ENCODE measurements around the gene RNF14.

Gene RNF14

DNA sequence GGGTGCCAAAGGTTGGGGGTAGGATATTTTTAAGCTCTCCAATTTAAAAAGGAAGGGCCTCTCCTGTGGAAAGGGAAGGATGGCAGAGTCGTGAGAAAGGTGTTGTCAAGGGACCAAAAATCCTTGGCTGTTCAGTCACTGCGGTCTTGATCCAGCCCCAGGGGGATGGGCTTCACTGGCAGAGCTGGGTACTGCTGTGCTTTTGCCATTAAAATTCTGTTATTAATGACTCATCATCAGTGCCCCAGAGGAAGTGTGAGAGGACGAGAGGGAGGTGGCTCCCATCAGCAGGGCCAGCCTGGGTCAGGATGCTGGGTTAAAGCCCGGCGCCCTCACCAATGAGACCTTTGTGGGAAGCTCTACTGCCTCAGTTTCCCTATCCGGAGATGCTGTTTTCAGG lies 27.6 kb upstream of the RNF14 start:
- TF ChIP-seq, protein P1, sequence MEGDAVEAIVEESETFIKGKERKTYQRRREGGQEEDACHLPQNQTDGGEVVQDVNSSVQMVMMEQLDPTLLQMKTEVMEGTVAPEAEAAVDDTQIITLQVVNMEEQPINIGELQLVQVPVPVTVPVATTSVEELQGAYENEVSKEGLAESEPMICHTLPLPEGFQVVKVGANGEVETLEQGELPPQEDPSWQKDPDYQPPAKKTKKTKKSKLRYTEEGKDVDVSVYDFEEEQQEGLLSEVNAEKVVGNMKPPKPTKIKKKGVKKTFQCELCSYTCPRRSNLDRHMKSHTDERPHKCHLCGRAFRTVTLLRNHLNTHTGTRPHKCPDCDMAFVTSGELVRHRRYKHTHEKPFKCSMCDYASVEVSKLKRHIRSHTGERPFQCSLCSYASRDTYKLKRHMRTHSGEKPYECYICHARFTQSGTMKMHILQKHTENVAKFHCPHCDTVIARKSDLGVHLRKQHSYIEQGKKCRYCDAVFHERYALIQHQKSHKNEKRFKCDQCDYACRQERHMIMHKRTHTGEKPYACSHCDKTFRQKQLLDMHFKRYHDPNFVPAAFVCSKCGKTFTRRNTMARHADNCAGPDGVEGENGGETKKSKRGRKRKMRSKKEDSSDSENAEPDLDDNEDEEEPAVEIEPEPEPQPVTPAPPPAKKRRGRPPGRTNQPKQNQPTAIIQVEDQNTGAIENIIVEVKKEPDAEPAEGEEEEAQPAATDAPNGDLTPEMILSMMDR (IDR thresholded peaks at IDR 0.05; ENCODE audit: poor library complexity, severe bottlenecking), result no peak
- no peak for DNase-seq (ENCODE audit: low spot score)
- H3K27ac ChIP-seq (ENCODE audit: poor library complexity, severe bottlenecking), result no peak overlapping the region
- ATAC-seq (ENCODE audit: low read depth), result peak; percentile 54
- H3K4me1 ChIP-seq (ENCODE audit: insufficient read depth, poor library complexity, severe bottlenecking), result peaks cover 5% of the 10 kb centered on the region
- peaks cover 24% of the 10 kb centered on the region for H3K36me3 ChIP-seq (ENCODE audit: low read depth)
- no peak overlapping the region for H3K4me3 ChIP-seq (ENCODE audit: severe bottlenecking)
- no peaks in the 10 kb centered on the region for H3K9me3 ChIP-seq (ENCODE audit: severe bottlenecking)
- H3K27me3 ChIP-seq (ENCODE audit: insufficient read depth, poor library complexity, severe bottlenecking), result no peaks in the 10 kb centered on the region

DNA sequence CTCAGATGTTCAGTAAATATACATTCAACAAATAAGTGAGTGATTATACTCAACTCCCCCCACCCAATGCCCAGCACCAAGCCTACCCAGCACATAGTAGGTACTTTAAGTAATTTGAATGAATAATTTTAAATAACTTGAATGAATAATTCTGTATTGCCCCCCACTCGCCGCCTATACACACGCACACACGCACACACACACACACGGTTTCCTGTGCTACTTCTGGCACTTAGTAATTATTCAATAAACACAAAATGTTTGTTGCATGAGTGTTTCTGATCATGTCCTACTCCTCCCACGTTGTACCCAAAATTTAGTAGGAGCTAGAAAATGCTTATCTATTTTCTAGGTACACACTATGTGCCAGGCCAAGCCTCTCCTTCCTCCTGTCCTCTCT lies 27.1 kb upstream of the RNF14 start:
- DNase-seq (ENCODE audit: low spot score) (no peak), ATAC-seq (ENCODE audit: low read depth) (no peak)
- TF ChIP-seq, protein P1 (IDR thresholded peaks at IDR 0.05; ENCODE audit: poor library complexity, severe bottlenecking), result no peak
- Histone ChIP-seq H3K27ac (ENCODE audit: poor library complexity, severe bottlenecking) (no peak overlapping the region), H3K27me3 (ENCODE audit: insufficient read depth, poor library complexity, severe bottlenecking) (no peaks in the 10 kb centered on the region), H3K9me3 (ENCODE audit: severe bottlenecking) (no peaks in the 10 kb centered on the region), H3K4me1 (ENCODE audit: insufficient read depth, poor library complexity, severe bottlenecking) (peaks cover 5% of the 10 kb centered on the region), H3K36me3 (ENCODE audit: low read depth) (peaks cover 19% of the 10 kb centered on the region), H3K4me3 (ENCODE audit: severe bottlenecking) (no peak overlapping the region)

DNA sequence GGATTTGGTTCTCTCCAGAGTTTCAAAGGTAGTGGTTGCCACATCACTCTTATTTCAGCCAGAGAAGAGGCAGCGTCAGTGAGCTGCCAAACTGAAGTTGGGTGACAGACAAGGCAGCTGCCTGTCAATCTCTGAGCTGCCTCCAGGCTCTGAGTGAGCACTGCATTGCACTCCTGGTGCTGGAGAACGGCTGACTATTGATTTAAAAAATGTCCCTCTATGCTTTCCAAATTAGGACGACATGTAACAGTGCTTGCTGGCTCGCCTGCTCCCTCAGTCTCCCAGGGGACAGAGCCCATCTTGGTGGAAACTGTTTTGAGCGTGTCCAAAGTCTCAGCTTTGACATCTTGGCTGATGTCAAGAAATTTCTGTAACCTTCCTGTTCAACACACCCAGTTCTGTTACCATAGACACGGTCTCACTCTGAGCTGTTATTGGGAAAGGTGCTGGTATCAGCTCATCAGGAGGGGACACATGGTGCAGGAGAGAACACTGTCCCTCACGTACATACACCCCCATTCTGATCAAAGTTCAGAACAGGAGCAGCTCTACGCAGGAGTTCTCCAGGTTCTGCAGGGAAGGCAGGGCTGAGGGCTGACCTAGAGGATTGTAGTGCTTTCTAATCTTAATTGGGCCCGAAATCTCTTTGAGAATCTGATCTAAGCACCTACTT lies 26.6 kb upstream of the RNF14 start:
- TF ChIP-seq, protein P1 (IDR thresholded peaks at IDR 0.05; ENCODE audit: poor library complexity, severe bottlenecking), result no peak
- peaks cover 5% of the 10 kb centered on the region for H3K4me1 ChIP-seq (ENCODE audit: insufficient read depth, poor library complexity, severe bottlenecking)
- ATAC-seq (ENCODE audit: low read depth) (no peak), DNase-seq (ENCODE audit: low spot score) (no peak)
- no peak overlapping the region for H3K27ac ChIP-seq (ENCODE audit: poor library complexity, severe bottlenecking)
- peaks cover 13% of the 10 kb centered on the region for H3K36me3 ChIP-seq (ENCODE audit: low read depth)
- H3K4me3 ChIP-seq (ENCODE audit: severe bottlenecking), result no peak overlapping the region
- H3K27me3 ChIP-seq (ENCODE audit: insufficient read depth, poor library complexity, severe bottlenecking), result no peaks in the 10 kb centered on the region
- no peaks in the 10 kb centered on the region for H3K9me3 ChIP-seq (ENCODE audit: severe bottlenecking)

DNA sequence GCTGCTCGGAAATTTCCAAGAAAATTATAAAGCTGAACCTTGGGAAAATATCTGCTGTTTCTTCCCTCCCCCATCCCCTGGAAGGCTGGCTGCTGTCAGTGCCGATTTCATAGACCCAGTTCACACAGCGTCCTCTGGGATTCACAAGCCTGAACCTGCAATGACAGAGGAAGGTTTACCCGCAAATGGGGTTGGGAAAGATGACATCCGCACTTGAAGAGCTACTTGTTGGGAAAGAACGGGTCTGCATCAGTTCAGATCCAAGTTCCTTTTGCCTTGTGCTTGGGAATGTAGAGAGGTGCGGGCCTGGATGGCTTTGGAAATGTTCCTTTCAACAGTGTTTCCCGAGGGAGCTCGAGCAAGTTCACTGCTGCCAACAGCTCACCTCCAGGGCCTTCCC lies 24.8 kb upstream of the RNF14 start:
- Histone ChIP-seq H3K4me1 (ENCODE audit: insufficient read depth, poor library complexity, severe bottlenecking) (peaks cover 5% of the 10 kb centered on the region), H3K9me3 (ENCODE audit: severe bottlenecking) (no peaks in the 10 kb centered on the region), H3K4me3 (ENCODE audit: severe bottlenecking) (no peak overlapping the region), H3K27me3 (ENCODE audit: insufficient read depth, poor library complexity, severe bottlenecking) (no peaks in the 10 kb centered on the region), H3K36me3 (ENCODE audit: low read depth) (peaks cover 2% of the 10 kb centered on the region), H3K27ac (ENCODE audit: poor library complexity, severe bottlenecking) (no peak overlapping the region)
- DNase-seq (ENCODE audit: low spot score), result no peak
- TF ChIP-seq, protein P1 (IDR thresholded peaks at IDR 0.05; ENCODE audit: poor library complexity, severe bottlenecking), result no peak
- ATAC-seq (ENCODE audit: low read depth), result no peak

DNA sequence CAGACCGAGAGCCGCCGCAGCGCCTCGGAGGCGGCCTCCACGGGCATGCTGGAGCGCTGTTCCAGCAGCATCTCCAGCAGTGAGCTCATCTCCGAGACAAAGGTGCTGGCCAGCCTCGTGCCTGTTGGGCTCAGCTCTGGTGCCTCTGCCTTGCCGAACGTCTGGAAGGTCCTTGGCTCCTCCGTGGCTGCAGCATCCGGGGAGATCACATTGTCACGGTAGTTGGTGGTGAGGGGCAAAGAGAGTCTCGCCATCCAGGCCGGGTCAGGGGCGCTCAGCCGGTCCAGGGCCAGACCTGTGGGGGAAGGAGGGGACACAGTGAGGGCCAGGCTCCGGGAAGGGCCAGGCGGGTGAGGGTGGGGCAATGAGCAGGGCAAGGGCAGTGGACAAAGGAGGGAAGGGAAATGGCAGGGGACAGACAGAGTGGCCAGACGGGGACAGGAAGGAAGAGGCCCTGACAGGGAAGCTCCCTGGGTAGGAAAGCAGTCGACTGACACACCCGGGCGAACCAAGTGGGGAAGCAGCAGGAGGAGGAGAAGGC lies 23.3 kb upstream of the RNF14 start:
- H3K4me1 ChIP-seq (ENCODE audit: insufficient read depth, poor library complexity, severe bottlenecking), result peaks cover 5% of the 10 kb centered on the region

More for the DNA sequence above, 23.3 kb upstream of the RNF14 start:
- Histone ChIP-seq H3K36me3 (ENCODE audit: low read depth) (no peaks in the 10 kb centered on the region), H3K4me3 (ENCODE audit: severe bottlenecking) (no peak overlapping the region), H3K27me3 (ENCODE audit: insufficient read depth, poor library complexity, severe bottlenecking) (no peaks in the 10 kb centered on the region), H3K9me3 (ENCODE audit: severe bottlenecking) (no peaks in the 10 kb centered on the region), H3K27ac (ENCODE audit: poor library complexity, severe bottlenecking) (no peak overlapping the region)
- DNase-seq (ENCODE audit: low spot score) (no peak), ATAC-seq (ENCODE audit: low read depth) (no peak)
- TF ChIP-seq, protein P1 (IDR thresholded peaks at IDR 0.05; ENCODE audit: poor library complexity, severe bottlenecking), result no peak

All from RWPE2 (cell line).